ENCODE data around the gene CHP2. TPM values are rescaled to one million over a fixed set of nuclear protein-coding genes. Genes with fewer than 3 reads are reported as not detected.

Gene CHP2
- total RNA-seq, 1 experiment from 2014 or later: not detected

DNA sequence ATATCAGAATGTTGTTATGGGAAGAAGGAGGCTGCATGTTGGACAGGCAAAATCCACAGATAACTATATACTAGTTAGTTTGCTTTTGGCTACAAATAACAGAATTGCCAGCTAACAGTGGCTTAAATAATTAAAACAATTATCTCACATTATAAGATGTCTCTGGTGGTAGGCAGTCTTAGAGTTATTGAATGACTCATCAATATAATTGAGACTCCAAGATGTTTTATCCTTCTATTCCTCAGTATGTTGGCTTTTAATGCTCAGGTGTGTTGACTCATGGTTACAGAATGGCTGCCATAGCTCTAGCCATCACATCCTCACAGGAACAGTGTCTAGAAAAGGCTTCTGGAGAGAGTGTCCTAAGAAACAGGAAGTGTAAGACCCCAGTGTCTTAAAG, 11.1 kb downstream of the CHP2 start:
- H3K27ac Mint-ChIP-seq (ENCODE audit: unreplicated experiment): no peak overlapping the region
- TF ChIP-seq CTCF (IDR thresholded peaks at IDR 0.05; ENCODE audit: insufficient read depth in 1 of 2, low read depth in 1 of 2, low read length in 1 of 2, severe bottlenecking in 1 of 2, unreplicated experiment in 1 of 2): no peak
- H3K4me3 Mint-ChIP-seq (ENCODE audit: unreplicated experiment): no peak overlapping the region
- POLR2A ChIA-PET: no interaction called here
- H3K27me3 Mint-ChIP-seq (ENCODE audit: insufficient read depth, unreplicated experiment): no peaks in the 10 kb centered on the region
- no peak overlapping the region for H3K4me3 ChIP-seq (ENCODE audit: low read depth, low read length)
- DNase-seq: no peak
- no peaks in the 10 kb centered on the region for H3K9me3 Mint-ChIP-seq (ENCODE audit: unreplicated experiment)
- intact Hi-C loops (cut with micrococcal nuclease; ENCODE audit: unreplicated experiment): no loop called here
- no peaks in the 10 kb centered on the region for H3K36me3 Mint-ChIP-seq (ENCODE audit: insufficient read depth, unreplicated experiment)
- H3K4me1 Mint-ChIP-seq (ENCODE audit: low read depth, unreplicated experiment): no peaks in the 10 kb centered on the region
- BruUV-seq (replicated peaks): no TSS peak
- H3K9me3 ChIP-seq: no peaks in the 10 kb centered on the region
- H3K36me3 ChIP-seq (ENCODE audit: control insufficient read depth, insufficient read depth, low read length): no peaks in the 10 kb centered on the region
- H3K27me3 ChIP-seq (replicated peaks; ENCODE audit: control insufficient read depth, insufficient read depth, low read length): no peaks in the 10 kb centered on the region
- H3K4me1 ChIP-seq: no peaks in the 10 kb centered on the region
- CTCF ChIA-PET: no interaction called here

DNA sequence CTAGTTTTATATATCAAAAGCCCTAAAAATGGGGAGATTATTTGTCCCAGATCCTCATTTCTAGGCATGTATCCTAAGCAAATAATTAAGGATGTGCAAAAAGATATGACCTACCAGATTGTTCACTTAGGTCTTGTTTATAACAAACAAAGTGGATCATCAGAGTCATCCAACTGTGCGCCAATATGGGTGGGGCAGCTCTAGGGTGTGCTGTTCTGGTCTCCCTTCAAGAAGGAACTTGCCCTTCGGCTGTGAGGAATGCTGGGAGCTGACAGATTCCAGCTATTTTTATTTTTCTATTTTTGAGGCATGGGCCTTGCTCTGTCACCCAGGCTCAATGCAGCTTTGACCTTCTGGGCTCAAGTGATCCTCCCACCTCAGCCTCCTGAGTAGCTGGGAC, 13.8 kb downstream of the CHP2 start:
- H3K9me3 ChIP-seq: no peaks in the 10 kb centered on the region
- ChIA-PET POLR2A (no interaction called here), CTCF (no interaction called here)
- H3K36me3 ChIP-seq (ENCODE audit: control insufficient read depth, insufficient read depth, low read length): no peaks in the 10 kb centered on the region
- no peak overlapping the region for H3K4me3 ChIP-seq (ENCODE audit: low read depth, low read length)
- intact Hi-C loops (cut with micrococcal nuclease; ENCODE audit: unreplicated experiment): no loop called here
- DNase-seq: no peak
- H3K4me3 Mint-ChIP-seq (ENCODE audit: unreplicated experiment): no peak overlapping the region
- no peaks in the 10 kb centered on the region for H3K36me3 Mint-ChIP-seq (ENCODE audit: insufficient read depth, unreplicated experiment)
- no peaks in the 10 kb centered on the region for H3K27me3 ChIP-seq (replicated peaks; ENCODE audit: control insufficient read depth, insufficient read depth, low read length)
- no peaks in the 10 kb centered on the region for H3K27me3 Mint-ChIP-seq (ENCODE audit: insufficient read depth, unreplicated experiment)
- no peaks in the 10 kb centered on the region for H3K9me3 Mint-ChIP-seq (ENCODE audit: unreplicated experiment)
- no peaks in the 10 kb centered on the region for H3K4me1 Mint-ChIP-seq (ENCODE audit: low read depth, unreplicated experiment)
- BruUV-seq (replicated peaks): no TSS peak
- H3K27ac Mint-ChIP-seq (ENCODE audit: unreplicated experiment): no peak overlapping the region
- H3K4me1 ChIP-seq: no peaks in the 10 kb centered on the region
- no peak for TF ChIP-seq CTCF (IDR thresholded peaks at IDR 0.05; ENCODE audit: insufficient read depth in 1 of 2, low read depth in 1 of 2, low read length in 1 of 2, severe bottlenecking in 1 of 2, unreplicated experiment in 1 of 2)

- Mint-ChIP-seq H3K27ac (ENCODE audit: unreplicated experiment) (no peak overlapping the region), H3K4me1 (ENCODE audit: low read depth, unreplicated experiment) (no peaks in the 10 kb centered on the region), H3K36me3 (ENCODE audit: insufficient read depth, unreplicated experiment) (no peaks in the 10 kb centered on the region), H3K4me3 (ENCODE audit: unreplicated experiment) (no peak overlapping the region), H3K27me3 (ENCODE audit: insufficient read depth, unreplicated experiment) (no peaks in the 10 kb centered on the region), H3K9me3 (ENCODE audit: unreplicated experiment) (no peaks in the 10 kb centered on the region)
- H3K4me1 ChIP-seq: no peaks in the 10 kb centered on the region
- H3K4me3 ChIP-seq (ENCODE audit: low read depth, low read length): no peak overlapping the region
- no peak for DNase-seq
- ChIA-PET CTCF (no interaction called here), POLR2A (no interaction called here)
- intact Hi-C loops (cut with micrococcal nuclease; ENCODE audit: unreplicated experiment): no loop called here
- BruUV-seq (replicated peaks): no TSS peak
- H3K9me3 ChIP-seq: no peaks in the 10 kb centered on the region
- H3K36me3 ChIP-seq (ENCODE audit: control insufficient read depth, insufficient read depth, low read length): no peaks in the 10 kb centered on the region
- H3K27me3 ChIP-seq (replicated peaks; ENCODE audit: control insufficient read depth, insufficient read depth, low read length): no peaks in the 10 kb centered on the region
- TF ChIP-seq CTCF (IDR thresholded peaks at IDR 0.05; ENCODE audit: insufficient read depth in 1 of 2, low read depth in 1 of 2, low read length in 1 of 2, severe bottlenecking in 1 of 2, unreplicated experiment in 1 of 2): no peak
Measured at GRCh38 chr16:23771027-23771426, 16.2 kb downstream of the CHP2 start.
